ENCODE results near the gene LRRC10B. TPM values are rescaled to one million over a fixed set of nuclear protein-coding genes. Genes with fewer than 3 reads are reported as not detected.

LRRC10B gene
- total and polyA plus RNA-seq, 2 of the 8 experiments (the other 6 are each of a cell fraction or from before 2014, with no cell fraction given), result 0.47 to 0.71 TPM

GRCh38 chr11:61505640-61506155 is 2.9 kb upstream of the LRRC10B start:
- no peak overlapping the region for H4K8ac ChIP-seq (ENCODE audit: extremely low read depth, insufficient read depth, low read length)
- no peak overlapping the region for H2BK120ac ChIP-seq (replicated peaks; ENCODE audit: low read depth, low read length)
- 82% methylated on average over 10 of the region's 10 CpGs; no CpG with 5 or more reads in 1 of the 2 experiments for WGBS, 2 experiments (ENCODE audit: extremely low coverage in 1 of 2, insufficient coverage in 1 of 2, insufficient read length in 1 of 2, insufficient replicate concordance in 2 of 2, low coverage in 1 of 2, low lambda C conversion rate in 2 of 2, missing lambda C conversion rate in 1 of 2)
- H2BK12ac ChIP-seq (ENCODE audit: low read depth, low read length), result peak overlapping the region; percentile 82; the same call in 1 of the 2 replicates
- H4K20me1 ChIP-seq (replicated peaks in 1 of 2; ENCODE audit: control insufficient read depth in 1 of 2, insufficient read depth in 2 of 2, low read length in 2 of 2), result peaks cover 0 to 1% of the 10 kb centered on the region in 2 experiments
- POLR2A ChIA-PET (ENCODE audit: partially characterized antibody), result interaction anchor here (0.7 to 5.1 kb wide), 2 partner anchors 16 to 82 kb away, joined by 3 to 24 read pairs; no protein-coding TSS in a partner anchor
- no peak overlapping the region for H3K23ac ChIP-seq (ENCODE audit: insufficient read length)
- H3K56ac ChIP-seq (replicated peaks; ENCODE audit: insufficient read length, low read depth, low read length), result no peak overlapping the region
- TF ChIP-seq BRCA1 (IDR thresholded peaks at IDR 0.05; ENCODE audit: low read depth, low read length), result no peak
- peaks cover 10% of the 10 kb centered on the region; the same call in 1 of the 2 replicates for H3K23me2 ChIP-seq (ENCODE audit: low read depth, low read length)
- H4K91ac ChIP-seq (replicated peaks; ENCODE audit: insufficient read length, low read length), result peak overlapping the region; percentile 56
- DNase-seq (ENCODE audit: low read depth in 1 of 2, low spot score in 2 of 2) (no peak), FAIRE-seq (no peak)
- peaks cover 13 to 39% (median 37%) of the 10 kb centered on the region in 4 experiments for H3K27me3 ChIP-seq (replicated peaks in 1 of 4; ENCODE audit: control insufficient read depth in 3 of 4, extremely low read depth in 1 of 4, insufficient read depth in 3 of 4, low read length in 3 of 4)
- H3K18ac ChIP-seq (ENCODE audit: extremely low read depth, low read length), result no peak overlapping the region
- H2BK15ac ChIP-seq (ENCODE audit: low read length), result no peak overlapping the region; the same call in 1 of the 2 replicates
- no peak overlapping the region for H4K5ac ChIP-seq (ENCODE audit: insufficient read length, low read depth, low read length)
- 0 out of 4 replicates have a peak overlapping the region, but pooled peaks of 1 of the 2 experiments have one; percentile 6 for H3K4me2 ChIP-seq (ENCODE audit: insufficient read depth in 1 of 2, low read depth in 2 of 2, low read length in 2 of 2)
- no peak overlapping the region for H3K14ac ChIP-seq (ENCODE audit: insufficient read length)
- CTCF ChIA-PET (ENCODE audit: partially characterized antibody), result interaction anchor here (0.7 to 40.4 kb wide), 5 partner anchors 12 to 139 kb away, joined by 3 to 2106 read pairs (median 3); a partner anchor contains a TSS
- no peak overlapping the region for H3K27ac ChIP-seq (ENCODE audit: low read depth, low read length)
- H3K4ac ChIP-seq (replicated peaks; ENCODE audit: insufficient read length, low read depth, low read length), result no peak overlapping the region
- peak overlapping the region; percentile 63; the same call in 1 of the 2 replicates for H2BK5ac ChIP-seq (ENCODE audit: low read depth, low read length)
- peak overlapping the region; percentile 86; the same call in 1 of the 2 replicates for H2BK20ac ChIP-seq (ENCODE audit: low read length)
- no peak overlapping the region for H2AK5ac ChIP-seq (ENCODE audit: low read depth, low read length)
- H3K4me1 ChIP-seq (replicated peaks in 1 of 4; ENCODE audit: control insufficient read depth in 3 of 4, insufficient read depth in 4 of 4, low read length in 3 of 4), result peaks cover 4 to 27% (median 17%) of the 10 kb centered on the region in 4 experiments
- H3K9ac ChIP-seq (replicated peaks in 1 of 4; ENCODE audit: extremely low read depth in 1 of 4, low read depth in 3 of 4, low read length in 3 of 4), result no peak overlapping the region
- H3K79me1 ChIP-seq (ENCODE audit: low read depth, low read length), result no peaks in the 10 kb centered on the region; the same call in 1 of the 2 replicates
- H3K9me3 ChIP-seq (ENCODE audit: insufficient read depth in 2 of 2, low read depth in 1 of 2, low read length in 1 of 2), result no peaks in the 10 kb centered on the region
- no peaks in the 10 kb centered on the region for H3K36me3 ChIP-seq (ENCODE audit: control insufficient read depth in 2 of 4, insufficient read depth in 4 of 4, low read length in 3 of 4)
- H3K79me2 ChIP-seq (ENCODE audit: control insufficient read depth in 1 of 2, insufficient read depth in 2 of 2, low read length in 2 of 2), result no peaks in the 10 kb centered on the region
- no peak overlapping the region for H2AFZ ChIP-seq (ENCODE audit: low read length)
- H3K4me3 ChIP-seq (ENCODE audit: extremely low read depth in 1 of 4, insufficient read depth in 2 of 4, low read depth in 3 of 4, low read length in 4 of 4), result no peak overlapping the region
